Endothelial cell of umbilical vein (primary cell): ENCODE data around the gene PALB2. TPM values are rescaled to one million over a fixed set of nuclear protein-coding genes. Genes with fewer than 3 reads are reported as not detected.
A peak's percentile ranks its signal among the peaks of the same experiment; 100 is the strongest.

Source experiments
- BruUV-seq: library from RNA; stranded (reverse); fragments of 400-500 nt; replicated peaks from 2 replicates; lab custom pipeline; 2021; lab: Mats Ljungman, UMichigan
- CTCF ChIA-PET: fragments of 300-600, 350-600 bp; sonication (Branson Sonifier 250); formaldehyde crosslinking; loops from one replicate; lab custom pipeline; 2021; ENCODE audit warnings: antibody characterized with exemption, inconsistent platforms; lab: Charles Lee
- POLR2A ChIA-PET: fragments of 300-600, 350-600 bp; sonication (Branson Sonifier 250); formaldehyde crosslinking; loops from one replicate; lab custom pipeline; 2021; ENCODE audit warnings: antibody characterized with exemption, inconsistent platforms; lab: Charles Lee
- DNase-seq: peaks from one replicate; pipeline ENCODE4 v3.0.0-alpha.2; 2011; ENCODE audit warnings: low read depth, low spot score
- FAIRE-seq: peaks from 2 replicates; lab custom pipeline; 2011; peaks lifted over from hg19 to GRCh38; lab: Jason Lieb, UNC
- H2AFZ ChIP-seq: 2 replicates; pipeline ENCODE4 v1.6.0; 2012; ENCODE audit warnings: low read depth, low read length, control low read depth, inconsistent platforms
- H3K27ac ChIP-seq: 2 replicates; pipeline ENCODE4 v1.5.1; 2011; ENCODE audit warnings: low read depth, mild to moderate bottlenecking, control low read depth, low read length, moderate library complexity; ENCODE audit not compliant: insufficient read depth
- H3K27me3 ChIP-seq, 2 experiments: 2 replicates each; pipeline versions ENCODE4 v1.6.0 to v1.6.1; 2011; ENCODE audit warnings: low read length in 2 of 2, mixed read lengths in 1 of 2; ENCODE audit not compliant: control insufficient read depth in 2 of 2, insufficient read depth in 2 of 2
- H3K36me3 ChIP-seq, 2 experiments: 2 replicates in 1 of 2; 3 replicates in 1 of 2; pipeline ENCODE4 v1.5.1; 2011; ENCODE audit warnings: low read length in 2 of 2, mild to moderate bottlenecking in 1 of 2, moderate library complexity in 1 of 2; ENCODE audit not compliant: control insufficient read depth in 2 of 2, insufficient read depth in 2 of 2; ENCODE audit errors: extremely low read depth in 1 of 2
- H3K4me1 ChIP-seq: 3 replicates; pipeline ENCODE4 v1.5.1; 2011; ENCODE audit warnings: mild to moderate bottlenecking, low read length; ENCODE audit not compliant: control insufficient read depth, insufficient read depth; ENCODE audit errors: extremely low read depth
- H3K4me2 ChIP-seq: 2 replicates; pipeline ENCODE4 v1.6.1; 2011; ENCODE audit warnings: low read length, control low read depth, mixed read lengths; ENCODE audit not compliant: insufficient read depth
- H3K4me3 ChIP-seq, 3 experiments: fragments of 200-600 bp in 1 of 3; sonication (generic), shearing (Covaris generic) in 1 of 3; replicated peaks in 1 of 3; 2 replicates each; pipeline ENCODE4 v1.5.1; 2011 to 2016; ENCODE audit warnings: control low read depth in 3 of 3, low read length in 3 of 3, mild to moderate bottlenecking in 2 of 3, inconsistent platforms in 1 of 3, low read depth in 1 of 3, moderate library complexity in 1 of 3; ENCODE audit not compliant: insufficient read depth in 1 of 3
- H3K79me2 ChIP-seq: 2 replicates; pipeline ENCODE4 v1.6.0; 2012; ENCODE audit warnings: low read length, inconsistent platforms; ENCODE audit not compliant: control insufficient read depth, insufficient read depth
- H3K9ac ChIP-seq: replicated peaks from 2 replicates; pipeline ENCODE3; 2011; ENCODE audit warnings: low read length, control low read depth; ENCODE audit not compliant: insufficient read depth; ENCODE audit errors: extremely low read depth
- H3K9me1 ChIP-seq: replicated peaks from 3 replicates; pipeline ENCODE4 v1.6.0; 2011; ENCODE audit warnings: mild to moderate bottlenecking, low read length; ENCODE audit not compliant: control insufficient read depth, insufficient read depth; ENCODE audit errors: extremely low read depth
- H3K9me3 ChIP-seq: replicated peaks from 2 replicates; pipeline ENCODE4 v1.5.1; 2012; ENCODE audit warnings: low read length, inconsistent platforms; ENCODE audit not compliant: control insufficient read depth, insufficient read depth
- H4K20me1 ChIP-seq: replicated peaks from 2 replicates; pipeline ENCODE3; 2011; ENCODE audit warnings: mild to moderate bottlenecking, low read length; ENCODE audit not compliant: control insufficient read depth, insufficient read depth; ENCODE audit errors: extremely low read depth
- CTCF ChIP-seq, 2 donors: IDR thresholded peaks; 1 replicate in 1 of 2; 2 replicates in 1 of 2; pipeline ENCODE4 v1.5.1; 2011; ENCODE audit warnings: low read length in 2 of 2, mild to moderate bottlenecking in 2 of 2, moderate library complexity in 2 of 2, control low read depth in 1 of 2, inconsistent platforms in 1 of 2, low read depth in 1 of 2; ENCODE audit not compliant: insufficient read depth in 1 of 2; ENCODE audit errors: extremely low read depth in 1 of 2
- MAX ChIP-seq: IDR thresholded peaks from 2 replicates; pipeline ENCODE4 v1.6.1; 2011; ENCODE audit not compliant: insufficient read depth, insufficient read length
- MYC ChIP-seq: IDR thresholded peaks from one replicate; pipeline ENCODE4 v1.6.1; 2011; ENCODE audit warnings: mild to moderate bottlenecking, low read depth, low read length
- POLR2AphosphoS5 ChIP-seq: IDR thresholded peaks from 2 replicates; pipeline ENCODE4 v1.6.1; 2012; ENCODE audit warnings: low read depth, mild to moderate bottlenecking, control low read depth, low read length, moderate library complexity; ENCODE audit not compliant: insufficient read depth
- dilution Hi-C: fragments of 300-500 bp; cut with MboI; formaldehyde crosslinking; loops from one replicate; pipeline ENCODE4 v1.15.0; 2019; ENCODE audit warnings: low sequenced_read_pairs; ENCODE audit not compliant: extremely low pct_ligation_motif_present
- intact Hi-C: fragments of 100-400 bp; cut with micrococcal nuclease; formaldehyde crosslinking; loops from one replicate; pipeline ENCODE4 v1.10.0; 2022
- polyA plus RNA-seq, 4 experiments: library from polyadenylated mRNA; depleted of rRNA in 3 of 4; stranded (reverse) in 3 of 4; unstranded in 1 of 4; fragments of >200 nt; gene quantifications; 2 replicates each; pipeline versions ENCODE4 v1.2.1 to v1.2.3, GENCODE V29; 2011 to 2012; ENCODE audit warnings: missing spikeins in 1 of 4
- total RNA-seq: library from RNA; stranded (reverse); gene quantifications from 2 replicates; pipeline ENCODE4 v1.2.3, GENCODE V29; 2021

Gene PALB2
- total and polyA plus RNA-seq, 2 donors (not counting 3 experiments of a cell fraction or from before 2014, with no cell fraction given) = 5.1 to 15.6 TPM

- Histone ChIP-seq H3K4me2 (peak within 1 kb of the TSS; percentile 58), H3K27ac (peak within 1 kb of the TSS; percentile 4), H3K4me1 (peaks cover 27% of the 10 kb centered on the region), H2AFZ (peak within 1 kb of the TSS; percentile 8), H3K9me3 (no peaks in the 10 kb centered on the region), H3K27me3 (no peaks in the 10 kb centered on the region), H3K79me2 (peaks cover 47% of the 10 kb centered on the region), H3K9me1 (no peaks in the 10 kb centered on the region), H4K20me1 (no peaks in the 10 kb centered on the region), H3K9ac (peak within 1 kb of the TSS; percentile 47), H3K4me3 (peak within 1 kb of the TSS; percentile 55 to 77 (median 68)), H3K36me3 (peaks cover 17 to 18% of the 10 kb centered on the region in 2 experiments)
- intact Hi-C loops (loop anchor here (1.0 to 2.0 kb wide), 3 partner anchors 38 to 121 kb away; partner anchors contain the start of genes DCTN5, EARS2, PALB2 and UBFD1), dilution Hi-C loops (no loop called here)
- FAIRE-seq (peak; percentile 76), DNase-seq (peak; percentile 84)
- POLR2A ChIA-PET = interaction anchor here (0.9 kb wide), 1 partner anchor 37 kb away, joined by 3 read pairs; the partner anchor contains the start of genes DCTN5 and PALB2
- TSS peak; percentile 59 for BruUV-seq
- TF ChIP-seq POLR2AphosphoS5 = peak; percentile 34
- peak in 1 of 2 donors; percentile 33 for TF ChIP-seq CTCF (IDR thresholded peaks at IDR 0.05; ENCODE audit: extremely low read depth in 1 of 2, insufficient read depth in 1 of 2, low read depth in 1 of 2, low read length in 2 of 2)
- peak; percentile 75 for TF ChIP-seq MAX
- no peak for TF ChIP-seq MYC
- CTCF ChIA-PET = interaction anchor here (0.9 to 4.5 kb wide), 8 partner anchors 9 to 332 kb away, joined by 3 to 21 read pairs (median 6); no protein-coding TSS in a partner anchor
Measured at GRCh38 chr16:23678430-23679273, 37.5 kb upstream of the PALB2 start, which contains the start of gene PLK1. PLK1 (plus strand) TSS chr16:23678889; CDS start chr16:23678933, 44 bp downstream.
